Right atrium auricular region (tissue), 2 donors: ENCODE results near the gene NPAT. TPM values are rescaled to one million over a fixed set of nuclear protein-coding genes. Genes with fewer than 3 reads are reported as not detected.

Experiments
- DNase-seq: peaks from one replicate; pipeline ENCODE4 v3.0.0-alpha.2; 2019; ENCODE audit warnings: low spot score
- H3K27ac ChIP-seq, 2 donors: fragments of 200-600 bp; sonication (generic); 1 replicate in 1 of 2; 2 replicates in 1 of 2; pipeline ENCODE4 v1.5.1; 2016 to 2019
- H3K27me3 ChIP-seq, 2 donors: fragments of 200-600 bp; sonication (generic); one replicate each; pipeline versions ENCODE4 v1.5.1 to v1.6.0; 2017 to 2019
- H3K36me3 ChIP-seq: fragments of 200-600 bp; sonication (generic); one replicate; pipeline ENCODE4 v1.5.1; 2016
- H3K4me1 ChIP-seq, 2 donors: fragments of 200-600 bp; sonication (generic); one replicate each; pipeline versions ENCODE4 v1.5.1 to v1.6.0; 2017 to 2019
- H3K4me3 ChIP-seq, 2 donors: fragments of 200-600 bp; sonication (generic); 1 replicate in 1 of 2; 2 replicates in 1 of 2; pipeline ENCODE4 v1.5.1; 2017 to 2019; ENCODE audit warnings: mild to moderate bottlenecking in 1 of 2, moderate library complexity in 1 of 2
- H3K9me3 ChIP-seq, 2 donors: fragments of 200-600 bp; sonication (generic); one replicate each; pipeline ENCODE4 v1.5.1; 2019
- CTCF ChIP-seq, 2 donors: fragments of 200-600 bp; sonication (generic); IDR thresholded peaks; one replicate each; pipeline ENCODE4 v1.5.1; 2019; ENCODE audit warnings: antibody characterized with exemption in 2 of 2
- total RNA-seq, 2 donors: library from RNA; depleted of rRNA; stranded (reverse); fragments of >200 nt; gene quantifications; one replicate each; pipeline ENCODE4 v1.1.0, GENCODE V29; 2016

Gene NPAT
- total RNA-seq, 2 donors from 2014 or later, result 10.6 to 12.7 TPM

DNA sequence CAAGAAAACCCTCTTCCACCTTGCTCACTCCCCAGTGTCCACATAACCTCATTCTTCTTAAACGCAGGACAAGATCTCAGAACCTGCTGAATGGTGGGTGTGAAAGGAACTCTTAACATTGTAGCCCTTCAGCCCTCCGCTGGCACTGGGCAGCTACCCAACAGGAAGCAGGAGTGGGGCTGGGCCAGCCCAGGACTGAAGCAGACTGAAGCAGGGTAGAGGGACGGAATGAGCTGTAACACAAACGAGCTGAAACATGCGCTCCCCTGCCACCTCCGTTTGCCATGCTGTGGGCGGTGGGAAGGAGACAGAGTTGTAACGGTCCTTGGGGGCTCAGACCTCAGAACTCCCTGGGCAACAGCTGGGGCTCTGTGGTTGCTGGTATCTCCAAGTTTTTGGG, 23.6 kb downstream of the NPAT start:
- no peak overlapping the region for H3K27ac ChIP-seq

DNA sequence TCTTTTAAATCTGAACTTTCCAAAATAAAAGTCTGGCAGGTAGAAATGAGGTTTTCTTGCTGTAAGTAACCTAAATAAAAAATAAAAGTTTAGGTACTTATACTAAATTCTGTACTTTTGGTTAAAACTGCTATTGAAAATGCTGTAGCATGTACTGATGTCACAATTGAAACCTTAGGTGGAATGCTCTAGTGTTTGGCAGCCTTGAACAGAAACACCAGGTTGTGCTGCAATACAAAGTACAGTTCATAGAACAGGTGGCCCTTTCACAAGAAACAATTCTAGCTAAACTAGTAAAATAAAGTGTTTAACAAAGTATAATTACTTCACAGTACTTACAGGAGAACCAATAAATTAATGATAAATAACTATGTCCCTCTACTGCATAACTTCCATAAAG, 25.1 kb downstream of the NPAT start:
- no peak overlapping the region for H3K4me3 ChIP-seq
- H3K27ac ChIP-seq, result no peak overlapping the region
- peaks cover 10% of the 10 kb centered on the region for H3K36me3 ChIP-seq
- no peak for TF ChIP-seq CTCF (IDR thresholded peaks at IDR 0.05)
- H3K9me3 ChIP-seq, result no peaks in the 10 kb centered on the region
- no peaks in the 10 kb centered on the region for H3K27me3 ChIP-seq
- DNase-seq, result no peak
- peaks cover 0 to 11% of the 10 kb centered on the region in 2 donors for H3K4me1 ChIP-seq

More for the DNA sequence above, 23.6 kb downstream of the NPAT start:
- no peak for DNase-seq
- Histone ChIP-seq H3K4me1 (peaks cover 0 to 11% of the 10 kb centered on the region in 2 donors), H3K4me3 (no peak overlapping the region), H3K27me3 (no peaks in the 10 kb centered on the region), H3K36me3 (peaks cover 7% of the 10 kb centered on the region), H3K9me3 (no peaks in the 10 kb centered on the region)
- no peak for TF ChIP-seq CTCF (IDR thresholded peaks at IDR 0.05)

GRCh38 chr11:108196901-108197300, 25.5 kb downstream of the NPAT start:
- no peak for DNase-seq
- Histone ChIP-seq H3K9me3 (no peaks in the 10 kb centered on the region), H3K4me1 (peaks cover 0 to 11% of the 10 kb centered on the region in 2 donors), H3K4me3 (no peak overlapping the region), H3K27me3 (no peaks in the 10 kb centered on the region), H3K27ac (no peak overlapping the region), H3K36me3 (peaks cover 14% of the 10 kb centered on the region)
- TF ChIP-seq CTCF (IDR thresholded peaks at IDR 0.05), result no peak

DNA sequence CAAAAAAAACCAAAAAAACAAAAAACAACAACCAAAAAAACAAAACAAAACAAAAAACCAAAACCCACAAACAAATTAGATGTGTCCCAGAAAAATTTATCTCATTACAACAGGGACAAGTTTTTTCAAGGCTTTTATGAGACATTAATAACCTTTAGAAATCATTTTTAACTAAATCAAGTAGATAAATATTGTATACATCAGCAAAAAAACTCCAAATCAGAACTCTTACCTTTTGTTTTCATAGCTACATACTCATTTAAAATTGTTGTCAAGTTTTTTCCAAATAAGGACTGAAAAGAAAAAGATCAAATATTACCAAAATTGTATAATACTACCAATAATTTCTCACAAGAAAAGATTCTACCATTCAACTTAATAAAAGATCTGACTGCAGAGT, 28.7 kb downstream of the NPAT start:
- no peaks in the 10 kb centered on the region for H3K27me3 ChIP-seq
- no peak for DNase-seq
- peaks cover 25% of the 10 kb centered on the region for H3K36me3 ChIP-seq

GRCh38 chr11:108177570-108177969, 44.9 kb downstream of the NPAT start:
- H3K36me3 ChIP-seq, result peaks cover 37% of the 10 kb centered on the region

More for the DNA sequence above, 28.7 kb downstream of the NPAT start:
- no peak overlapping the region for H3K4me3 ChIP-seq
- no peaks in the 10 kb centered on the region for H3K9me3 ChIP-seq
- no peak for TF ChIP-seq CTCF (IDR thresholded peaks at IDR 0.05)
- peaks cover 0 to 4% of the 10 kb centered on the region in 2 donors for H3K4me1 ChIP-seq
- no peak overlapping the region for H3K27ac ChIP-seq

More at GRCh38 chr11:108177570-108177969, 44.9 kb downstream of the NPAT start:
- Histone ChIP-seq H3K27ac (no peak overlapping the region), H3K4me3 (no peak overlapping the region), H3K9me3 (no peaks in the 10 kb centered on the region), H3K27me3 (no peaks in the 10 kb centered on the region), H3K4me1 (no peaks in the 10 kb centered on the region)
- no peak for DNase-seq
- TF ChIP-seq CTCF (IDR thresholded peaks at IDR 0.05), result no peak
